Right ventricle myocardium inferior (tissue), 1 donor: ENCODE results near the gene CDK4. TPM values are rescaled to one million over a fixed set of nuclear protein-coding genes. Genes with fewer than 3 reads are reported as not detected.
A peak's percentile ranks its signal among the peaks of the same experiment; 100 is the strongest.
"Not testable (repeated sequence)": the region's sequence is repeated elsewhere in the genome, so short reads cannot be mapped to it uniquely, and the experiment has no call there.

ENCODE experiments used
- ATAC-seq: fragments of 200-7000 bp; cut with Tn5 transposase; one replicate; pipeline ENCODE4 v1.9.1; 2020; ENCODE audit warnings: mild to moderate bottlenecking, moderate library complexity
- DNase-seq: peaks from one replicate; pipeline ENCODE4 v3.0.0; 2021; ENCODE audit errors: missing footprints
- intact Hi-C: fragments of 100-400 bp; cut with DNase I; formaldehyde crosslinking; loops from one replicate; pipeline ENCODE4 v1.11.0; 2022
- total RNA-seq: library from RNA; stranded (reverse); fragmentation: NEBNext Ultra II Directional; extraction: Animal tissue kit (Norgen Biotek cat#: 25700); gene quantifications from one replicate; pipeline ENCODE4 v1.2.1, GENCODE V29; 2021
- donor health status: DM: no; HTN: yes; CAD: no; lungs with severe emphysema.

CDK4 gene
- total RNA-seq, 1 donor from 2014 or later = 42.3 TPM

DNA sequence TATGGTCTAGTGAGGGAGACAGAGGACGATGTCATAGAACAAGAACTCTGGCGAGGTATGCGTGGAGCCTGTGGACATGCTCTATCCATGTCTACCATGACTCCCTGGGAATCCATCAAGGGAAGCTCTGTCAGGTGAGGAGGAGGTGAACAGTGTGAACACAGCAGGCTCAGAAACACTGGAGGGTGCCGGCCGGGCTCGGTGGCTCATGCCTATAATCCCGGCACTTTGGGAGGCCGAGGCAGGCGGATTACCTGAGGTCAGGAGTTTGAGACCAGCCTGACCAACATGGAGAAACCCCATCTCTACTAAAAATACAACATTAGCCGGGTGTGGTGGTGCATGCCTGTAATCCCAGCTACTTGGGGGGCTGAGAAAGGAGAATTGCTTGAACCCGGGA, 22.5 kb upstream of the CDK4 start:
- DNase-seq, intact Hi-C loops, ATAC-seq: not testable (repeated sequence)

DNA sequence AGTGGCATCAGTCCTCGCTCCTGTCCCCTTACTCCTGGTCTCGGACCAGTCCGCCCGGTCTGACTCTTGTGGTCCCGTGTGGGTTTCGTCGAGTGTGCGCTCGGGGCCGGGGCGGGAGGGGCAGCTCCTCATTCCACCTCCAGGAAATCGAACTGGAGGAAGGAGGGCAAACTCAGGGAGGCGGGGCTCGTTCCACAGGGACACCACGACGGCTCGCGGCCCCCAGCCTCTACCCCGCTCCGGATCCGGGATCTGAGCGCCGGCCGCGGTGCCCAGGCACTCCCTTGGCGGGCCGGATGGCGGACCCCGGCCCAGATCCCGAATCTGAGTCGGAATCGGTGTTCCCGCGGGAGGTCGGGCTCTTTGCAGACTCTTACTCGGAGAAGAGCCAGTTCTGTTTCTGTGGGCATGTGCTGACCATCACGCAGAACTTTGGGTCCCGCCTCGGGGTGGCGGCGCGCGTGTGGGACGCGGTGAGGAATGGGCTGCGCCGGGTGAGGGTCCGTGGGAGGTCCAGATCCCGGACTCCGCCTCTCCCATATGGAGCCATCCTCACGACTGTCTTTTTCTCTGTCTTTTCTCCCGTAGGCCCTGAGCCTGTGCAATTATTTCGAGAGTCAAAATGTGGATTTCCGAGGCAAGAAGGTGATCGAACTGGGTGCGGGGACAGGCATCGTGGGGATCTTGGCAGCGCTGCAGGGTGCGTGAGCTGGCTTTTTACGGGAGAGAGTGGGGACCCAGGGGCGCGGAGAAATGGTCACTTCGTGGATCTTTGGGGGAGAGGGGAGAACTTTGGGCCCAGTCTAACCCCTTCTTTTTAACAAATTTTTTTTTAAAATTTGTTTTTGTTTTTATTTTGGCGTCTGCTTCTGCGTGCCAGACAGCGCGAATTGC, 20.6 kb upstream of the CDK4 start, which contains the start of gene EEF1AKMT3:
Gene EEF1AKMT3 (plus strand): TSS at position 186 of the 894 bp plus-strand sequence. CDS start 111 bp downstream, at position 297.
- intact Hi-C loops = no loop called here
- DNase-seq = peak; percentile 76
- peak; percentile 61 for ATAC-seq

DNA sequence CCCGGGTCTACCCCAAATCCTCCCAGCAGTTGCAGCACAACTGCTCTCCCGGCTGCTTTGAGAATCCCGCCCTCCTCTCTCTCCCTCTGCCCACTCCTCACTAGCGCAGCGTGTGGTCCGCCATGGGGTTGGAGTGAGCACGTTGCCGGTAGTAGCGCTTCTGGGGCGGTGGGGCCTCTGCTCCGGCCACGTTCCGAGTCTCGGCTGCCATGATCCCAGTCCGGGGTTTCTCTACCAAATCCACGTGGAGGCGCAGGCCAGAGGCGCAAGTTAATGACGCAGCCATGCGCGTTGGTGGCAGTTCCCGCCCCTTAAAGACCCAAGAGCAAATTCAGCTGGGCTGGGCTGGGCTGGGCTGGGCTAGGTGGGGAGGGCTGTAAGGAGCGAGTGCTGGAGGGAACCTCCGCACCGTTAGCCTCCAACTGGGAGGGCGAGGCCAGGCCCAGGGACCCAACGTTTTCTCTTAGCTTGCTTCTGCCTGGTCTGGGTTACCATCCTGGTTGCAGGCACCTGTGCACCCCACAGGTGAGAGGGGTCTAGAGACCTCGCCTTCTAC, 19.8 kb upstream of the CDK4 start, which contains the start of gene METTL1:
Gene METTL1 (minus strand): TSS at position 233 of the 556 bp plus-strand sequence. CDS start 22 bp downstream, at position 211.
- DNase-seq (peak; percentile 97), ATAC-seq (peak; percentile 96)
- intact Hi-C loops = no loop called here

DNA sequence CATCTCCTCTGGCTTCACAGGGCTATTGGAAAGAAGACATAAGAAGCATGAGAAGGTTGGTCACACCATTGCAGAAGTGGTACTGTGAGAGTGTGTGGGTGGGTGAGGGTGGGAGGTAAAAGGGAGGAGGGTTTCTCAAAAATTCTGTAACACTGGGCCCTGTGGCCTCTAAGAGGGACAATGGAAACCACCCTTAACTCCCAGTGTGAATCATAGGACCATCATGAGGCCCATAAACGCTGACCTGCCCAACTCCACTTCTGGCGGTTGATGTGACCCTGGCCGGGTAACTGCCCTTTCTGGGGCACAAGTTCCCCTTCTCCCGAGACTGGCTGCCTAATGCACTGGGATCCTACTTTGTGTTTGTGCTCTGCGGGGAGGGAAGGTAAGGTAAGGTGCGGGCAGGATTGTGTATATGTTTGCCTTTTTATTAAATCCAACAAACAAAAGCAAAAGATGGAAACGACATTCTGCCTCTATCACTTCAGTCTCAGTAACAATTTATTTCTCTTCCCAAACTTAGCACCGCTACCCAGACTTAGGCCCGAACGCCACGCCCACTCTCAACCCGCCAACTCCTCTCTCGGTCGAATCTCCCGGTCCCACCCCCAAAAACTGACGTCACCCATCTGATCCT, 19.2 kb upstream of the CDK4 start:
- peak; percentile 92 for DNase-seq
- intact Hi-C loops = no loop called here
- ATAC-seq = peak; percentile 78

DNA sequence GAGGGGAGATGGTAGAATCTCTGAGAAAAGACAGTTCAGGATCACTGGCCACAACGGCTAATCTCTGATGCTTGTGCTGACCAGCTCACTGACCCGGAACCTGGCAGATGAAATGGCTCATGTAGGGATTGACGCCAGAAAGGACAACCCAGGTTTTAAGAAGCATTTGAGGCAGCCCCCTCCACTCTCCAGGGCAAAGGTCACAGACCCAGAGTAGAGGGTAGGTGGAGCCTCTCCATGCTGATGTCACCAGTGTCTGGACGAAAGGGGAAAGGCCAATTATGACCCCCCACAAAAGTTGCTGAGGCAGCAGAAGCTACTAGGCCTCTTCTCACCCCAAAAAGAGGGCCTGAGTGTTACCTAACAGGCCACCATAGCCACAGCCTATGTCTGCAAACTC, 18.6 kb upstream of the CDK4 start:
- intact Hi-C loops = no loop called here
- no peak for ATAC-seq

DNA sequence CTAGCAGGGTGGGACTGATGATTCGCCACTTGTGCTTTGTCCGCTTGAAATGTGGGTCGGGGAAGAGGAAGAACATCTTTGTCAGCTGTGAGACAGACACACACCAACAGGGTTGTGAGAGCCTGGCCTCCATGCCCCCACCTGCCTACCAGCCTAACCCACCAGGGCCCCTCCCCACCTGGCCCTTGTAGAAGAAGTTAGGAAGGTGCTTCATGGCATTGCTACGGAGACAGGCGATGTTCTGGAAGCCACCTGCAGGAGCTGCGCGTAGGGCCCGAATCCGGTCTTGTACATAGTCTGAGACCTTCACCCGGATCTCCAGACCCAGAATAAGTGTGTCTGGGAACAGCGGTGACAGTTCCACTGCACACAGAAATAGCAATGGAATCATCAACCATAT, 17.5 kb upstream of the CDK4 start:
- intact Hi-C loops = no loop called here
- ATAC-seq (no peak), DNase-seq (no peak)

More for the DNA sequence above, 18.6 kb upstream of the CDK4 start:
- no peak for DNase-seq

DNA sequence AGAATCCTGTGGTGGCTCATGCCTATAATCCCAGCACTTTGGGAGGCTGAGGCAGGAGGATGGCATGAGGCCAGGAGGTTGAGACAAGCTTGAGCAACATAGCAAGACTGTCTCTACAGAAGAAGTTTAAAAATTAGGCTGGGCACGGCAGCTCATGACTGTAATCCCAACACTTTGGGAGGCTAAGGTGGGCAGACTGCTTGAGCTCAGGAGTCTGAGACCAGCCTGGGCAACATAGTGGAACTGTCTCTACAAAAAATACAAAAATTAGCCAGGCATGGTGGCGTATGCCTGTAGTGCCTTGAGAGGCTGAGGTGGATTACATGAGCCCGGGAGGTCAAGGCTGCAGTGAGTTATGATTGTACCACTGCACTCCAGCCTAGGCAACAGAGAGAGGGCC, 15.8 kb upstream of the CDK4 start:
- intact Hi-C loops = no loop called here
- no peak for DNase-seq
- no peak for ATAC-seq

DNA sequence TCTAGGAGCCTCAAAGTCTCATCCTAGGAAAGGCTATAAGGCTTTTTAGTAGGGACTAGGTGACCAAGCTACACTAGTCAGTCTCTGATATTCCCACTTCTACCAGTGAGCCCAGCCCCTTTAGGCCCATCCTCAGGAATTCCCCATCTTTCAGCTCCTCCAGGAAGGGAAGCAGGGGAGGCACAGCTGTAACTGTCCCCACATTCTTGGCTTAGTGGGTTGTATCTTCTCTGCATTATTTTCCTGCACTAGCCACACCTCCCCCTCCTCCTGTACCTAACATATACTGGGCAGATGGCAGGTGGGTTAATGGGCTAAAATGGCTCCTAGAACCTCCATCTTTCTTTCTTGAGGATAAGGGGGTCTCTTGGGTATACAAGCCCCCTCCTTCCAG, 15.2 kb upstream of the CDK4 start:
- intact Hi-C loops = no loop called here
- DNase-seq (no peak), ATAC-seq (no peak)

DNA sequence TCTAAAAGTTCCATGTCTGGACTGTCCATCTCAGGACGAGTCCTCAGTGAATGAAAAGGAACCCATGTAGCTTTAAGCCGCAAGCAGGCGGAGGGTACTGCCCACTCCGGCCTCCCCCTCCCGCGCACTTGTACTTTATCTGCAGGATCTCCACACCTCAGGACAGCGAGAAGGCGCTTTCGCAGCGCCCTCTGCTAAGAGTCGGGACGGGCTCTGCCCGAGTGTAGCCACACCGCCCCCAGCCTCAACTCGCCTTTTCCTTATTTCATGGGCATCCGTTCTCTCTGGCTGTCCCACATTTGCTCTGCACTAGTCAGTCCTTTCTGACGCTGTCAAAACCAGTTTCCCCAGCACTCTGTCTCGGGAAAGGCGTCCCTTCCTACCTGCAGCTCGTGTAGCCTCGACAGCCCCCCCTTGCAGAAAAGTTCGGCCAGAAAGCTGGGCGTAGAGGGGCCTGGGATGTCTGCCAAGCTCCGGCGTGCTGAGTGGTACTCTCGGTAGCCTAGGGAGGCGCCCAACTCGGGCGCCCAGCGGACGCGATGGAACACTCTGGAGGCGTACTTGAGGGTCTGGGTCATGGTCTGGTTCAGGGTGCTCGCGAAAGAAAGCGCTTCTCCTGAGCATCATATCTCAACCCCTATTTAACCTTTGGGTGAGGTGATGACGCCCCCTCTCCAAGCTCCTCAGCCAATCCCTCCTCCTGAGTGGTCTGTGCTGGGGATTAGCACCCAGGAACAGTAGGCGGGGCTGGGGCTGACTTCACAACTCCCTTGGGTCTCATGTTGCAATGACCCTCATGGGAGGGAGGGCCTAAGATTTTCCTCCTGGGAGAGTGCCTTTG, 14.6 kb upstream of the CDK4 start, which contains the start of gene CYP27B1:
Gene CYP27B1 (minus strand): TSS at position 615 of the 841 bp plus-strand sequence. CDS start 37 bp downstream, at position 578.
- no peak for ATAC-seq
- peak; percentile 72 for DNase-seq
- intact Hi-C loops = no loop called here

DNA sequence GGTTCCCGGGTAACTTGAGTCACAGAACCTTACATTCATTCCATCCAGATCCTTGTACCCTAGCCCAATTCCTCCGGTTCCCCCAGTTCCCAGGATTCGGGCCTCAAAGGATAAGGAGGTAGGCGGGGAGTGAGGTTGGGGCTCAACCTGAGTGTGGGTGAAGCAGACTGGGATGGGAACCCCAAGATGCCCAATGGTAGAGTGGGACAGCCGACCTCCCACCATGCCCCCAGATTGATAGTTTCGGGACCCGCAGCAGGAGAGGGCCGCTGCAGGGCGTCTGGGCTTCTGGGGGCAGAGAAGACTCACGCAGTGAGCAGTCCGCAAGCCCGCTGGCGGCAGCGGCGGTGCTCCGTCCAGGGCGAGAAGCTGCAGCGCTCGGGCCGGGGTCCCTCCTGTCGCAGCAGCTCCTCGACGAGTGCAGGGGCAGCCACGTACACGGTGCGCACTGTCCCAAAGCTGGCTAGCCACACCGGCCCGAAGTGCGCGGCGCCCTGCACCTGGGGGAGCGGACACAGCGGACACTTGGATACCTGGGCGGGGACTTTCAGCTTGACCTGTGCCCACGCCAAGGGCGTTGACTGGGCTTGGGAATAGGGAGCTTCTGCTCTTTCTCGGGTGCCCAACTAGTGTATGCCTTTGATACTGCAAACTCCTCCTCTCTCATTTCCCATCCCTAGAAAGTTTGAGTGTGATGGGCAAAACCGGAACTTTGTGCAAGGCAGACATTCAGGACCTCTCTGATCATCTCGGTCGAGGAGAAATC, 13.8 kb upstream of the CDK4 start:
- peak; percentile 70 for DNase-seq
- ATAC-seq = no peak
- intact Hi-C loops = no loop called here

DNA sequence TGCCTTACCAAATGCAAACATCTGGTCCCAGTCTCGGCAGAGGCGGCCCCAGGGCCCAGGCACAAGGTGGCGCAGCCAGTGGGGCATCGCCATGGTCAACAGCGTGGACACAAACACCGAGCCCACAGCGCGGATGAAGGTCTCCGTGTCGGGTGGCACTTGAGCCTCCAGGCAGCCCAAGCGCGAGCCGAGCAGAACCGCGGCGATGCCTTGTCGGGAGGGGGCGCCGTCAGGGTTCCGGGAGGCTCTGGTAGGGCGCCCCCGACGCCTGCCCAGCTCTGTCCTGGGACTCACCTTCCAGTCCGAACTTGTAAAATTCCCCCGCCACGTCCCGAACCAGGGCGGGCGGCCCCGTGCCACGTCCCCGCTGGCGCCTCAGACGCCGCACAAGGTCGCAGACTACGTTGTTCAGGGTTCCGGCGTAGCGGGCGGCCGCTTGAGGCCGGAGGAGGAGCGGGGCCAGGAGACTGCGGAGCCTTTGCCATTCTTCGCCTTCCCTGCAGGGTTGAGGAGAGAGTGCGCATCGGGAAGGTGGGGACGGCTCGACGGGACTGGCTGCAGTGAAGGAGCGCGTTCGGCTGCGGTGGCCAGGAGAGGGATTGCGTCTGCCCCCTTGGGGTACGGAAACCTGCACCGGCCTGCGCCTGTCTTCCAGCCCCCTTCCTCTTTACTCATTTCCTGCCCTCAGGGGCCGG, 13.0 kb upstream of the CDK4 start:
- ATAC-seq (peak; percentile 55), DNase-seq (peak; percentile 67)
- intact Hi-C loops = no loop called here

DNA sequence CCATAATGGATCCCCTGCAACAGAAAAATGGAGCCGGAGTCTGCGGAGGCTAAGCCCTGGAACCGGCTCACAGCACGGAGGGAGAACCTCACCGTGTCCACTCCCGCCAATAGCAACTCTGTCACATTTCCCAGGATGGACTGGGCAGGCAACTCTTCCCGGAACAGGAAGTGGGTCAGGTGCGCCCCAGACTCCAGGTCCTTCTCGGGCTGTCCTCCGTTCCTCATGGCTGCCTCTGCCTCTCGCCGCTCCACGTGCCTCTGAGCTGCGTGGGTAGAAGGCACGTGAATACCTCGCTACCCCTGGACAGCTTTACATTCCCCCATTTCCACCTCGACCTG, 12.5 kb upstream of the CDK4 start:
- ATAC-seq (no peak), DNase-seq (no peak)
- intact Hi-C loops = no loop called here

DNA sequence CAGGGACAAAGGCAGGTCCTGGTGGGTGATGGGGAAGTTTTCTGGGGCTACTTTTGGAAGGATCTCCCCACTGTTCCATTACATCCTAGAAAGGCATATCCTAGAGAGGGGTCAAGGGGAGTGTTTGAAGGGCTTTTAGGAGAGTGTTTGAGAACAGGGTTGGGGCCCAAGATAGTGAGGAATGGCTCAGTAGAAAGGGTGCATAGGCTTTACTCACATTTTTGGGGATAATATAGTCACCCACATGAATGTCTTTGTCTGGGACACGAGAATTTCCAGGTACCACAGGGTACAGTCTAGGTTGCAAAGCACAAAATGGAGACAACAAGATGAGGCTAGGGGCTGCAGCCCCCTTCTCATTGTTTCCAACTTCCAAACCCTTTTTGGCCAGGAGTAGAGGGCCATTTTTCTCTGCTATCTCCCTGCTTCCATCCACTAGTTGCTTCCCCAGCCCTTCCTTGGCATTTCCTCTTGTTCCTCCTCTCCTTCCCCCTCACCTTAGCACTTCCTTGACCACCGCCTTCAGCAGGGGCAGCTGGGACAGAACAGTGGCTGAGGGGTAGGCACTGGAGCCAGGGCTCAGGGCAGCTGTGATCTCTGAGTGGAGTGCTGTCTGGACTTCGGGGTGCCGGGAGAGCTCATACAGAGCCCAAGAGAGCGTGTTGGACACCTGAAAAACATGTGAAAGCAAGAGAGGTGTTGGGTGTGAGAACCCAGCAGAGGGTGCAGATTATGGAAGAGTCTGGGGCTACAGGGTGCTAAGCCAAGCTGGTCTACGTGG, 12.0 kb upstream of the CDK4 start:
- DNase-seq (no peak), ATAC-seq (no peak)
- intact Hi-C loops = no loop called here

DNA sequence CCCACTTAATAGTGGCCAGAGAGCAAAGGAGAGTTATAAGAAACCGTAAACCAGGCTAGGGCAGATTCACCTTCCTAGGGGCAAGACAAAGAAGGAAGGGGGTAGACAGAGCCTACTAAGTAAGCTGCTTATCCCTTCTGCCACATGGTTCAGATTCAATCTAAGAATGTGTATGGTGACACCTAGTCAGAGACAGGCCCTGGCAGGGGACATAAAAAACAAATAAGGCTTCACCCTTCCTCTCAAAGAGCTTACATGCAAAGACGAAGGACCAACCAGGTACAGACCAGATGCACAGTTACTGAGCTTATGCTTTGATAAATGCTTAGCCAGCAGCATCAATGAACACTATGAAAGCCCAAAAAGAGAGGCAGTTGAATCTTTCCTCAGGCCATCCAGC, 10.4 kb upstream of the CDK4 start:
- intact Hi-C loops = no loop called here
- no peak for ATAC-seq
- DNase-seq = no peak

DNA sequence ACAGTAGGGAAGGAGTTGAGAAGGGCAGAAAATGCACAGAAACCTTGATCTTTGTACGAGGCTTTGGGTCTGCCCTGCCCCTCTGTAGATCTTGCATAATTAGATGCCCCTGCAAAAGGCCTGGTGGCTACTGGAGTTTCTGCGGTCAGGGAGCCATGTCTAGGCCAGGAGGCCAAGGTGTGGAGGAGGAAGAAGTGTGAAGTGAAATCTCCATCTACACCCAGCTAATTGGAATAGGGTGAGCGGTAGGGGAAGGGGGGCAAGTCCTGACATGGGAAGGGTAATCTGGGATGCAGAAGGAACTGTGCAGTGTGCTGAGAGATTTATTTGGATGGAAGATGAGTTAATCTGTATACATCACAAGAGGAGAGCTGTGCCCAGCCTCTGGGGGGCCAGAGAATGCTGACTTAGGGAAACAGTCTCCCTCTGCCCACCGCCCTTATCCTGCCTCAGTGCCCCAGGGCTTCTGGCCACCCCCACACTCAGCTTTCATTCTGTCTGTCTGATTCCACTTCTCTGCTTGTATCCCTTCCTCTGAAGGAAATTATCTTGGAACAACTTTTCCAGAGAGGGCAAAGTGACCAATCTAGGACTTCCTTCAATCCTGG, 9.4 kb upstream of the CDK4 start:
- intact Hi-C loops = no loop called here
- DNase-seq (no peak), ATAC-seq (no peak)

DNA sequence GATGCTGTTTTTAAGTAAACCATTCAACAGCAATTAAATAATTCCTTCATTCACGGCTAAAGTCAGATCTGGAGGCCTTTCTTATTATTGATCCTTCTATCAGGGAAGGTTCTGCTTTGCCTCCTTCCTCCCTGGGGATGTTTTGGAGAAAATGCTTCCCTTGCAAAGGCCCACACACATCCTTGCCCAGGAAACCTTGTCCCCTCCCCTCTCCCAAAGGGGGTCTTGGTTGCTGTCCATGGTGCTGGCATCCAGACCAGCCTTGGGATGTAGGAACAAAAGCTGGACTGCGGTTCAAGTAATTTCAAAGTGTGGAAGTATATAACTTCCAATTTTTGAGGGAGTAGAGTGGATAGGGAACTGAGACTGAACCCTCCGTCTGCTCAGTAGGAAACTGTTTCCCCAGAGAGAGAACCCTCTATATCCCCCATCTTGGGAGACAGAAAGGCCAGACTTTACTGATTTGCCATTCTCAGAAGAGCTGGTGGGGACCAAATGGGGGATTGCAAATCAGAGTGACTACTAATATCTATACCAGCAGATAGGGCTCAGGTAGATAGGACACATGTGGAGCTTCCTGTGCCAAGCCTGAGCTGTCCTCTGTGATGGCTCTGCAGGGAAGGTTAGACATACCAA, 8.4 kb upstream of the CDK4 start:
- ATAC-seq (no peak), DNase-seq (no peak)
- intact Hi-C loops = no loop called here
